Calu3 (cell line): Measurements from ENCODE around the gene CLNK. TPM values are rescaled to one million over a fixed set of nuclear protein-coding genes. Genes with fewer than 3 reads are reported as not detected.

Experiments
- BruUV-seq: library from RNA; stranded (reverse); fragments of 400-500 nt; replicated peaks from 2 replicates; lab custom pipeline; 2021; lab: Mats Ljungman, UMichigan
- CTCF ChIA-PET: fragments of 300-600 bp; sonication (Branson Sonifier 250); formaldehyde crosslinking; loops from one replicate; lab custom pipeline; 2022; ENCODE audit warnings: antibody characterized with exemption; lab: Charles Lee
- DNase-seq: peaks from one replicate; pipeline ENCODE4 v3.0.0; 2022
- H3K27ac Mint-ChIP-seq: one replicate; pipeline ENCODE4 v1.8.0; 2022; ENCODE audit warnings: mixed read lengths; ENCODE audit not compliant: unreplicated experiment
- H3K27me3 Mint-ChIP-seq: one replicate; pipeline ENCODE4 v1.8.0; 2022; ENCODE audit warnings: mixed read lengths; ENCODE audit not compliant: unreplicated experiment
- H3K36me3 Mint-ChIP-seq: one replicate; pipeline ENCODE4 v1.8.0; 2022; ENCODE audit warnings: mild to moderate bottlenecking, moderate library complexity, mixed read lengths; ENCODE audit not compliant: insufficient read depth, unreplicated experiment
- H3K4me1 Mint-ChIP-seq: one replicate; pipeline ENCODE4 v1.8.0; 2022; ENCODE audit warnings: mild to moderate bottlenecking, low read depth, mixed read lengths; ENCODE audit not compliant: unreplicated experiment
- H3K4me3 Mint-ChIP-seq: one replicate; pipeline ENCODE4 v1.8.0; 2022; ENCODE audit warnings: mild to moderate bottlenecking, low read depth, moderate library complexity, mixed read lengths; ENCODE audit not compliant: unreplicated experiment
- H3K9me3 Mint-ChIP-seq: one replicate; pipeline ENCODE4 v1.8.0; 2022; ENCODE audit warnings: low read depth, mixed read lengths; ENCODE audit not compliant: unreplicated experiment
- intact Hi-C: fragments of 100-400 bp; cut with micrococcal nuclease; formaldehyde crosslinking; loops from one replicate; pipeline ENCODE4 v1.10.0; 2022; ENCODE audit not compliant: unreplicated experiment
- total RNA-seq: library from RNA; stranded (reverse); gene quantifications from 2 replicates; pipeline ENCODE4 v1.2.3, GENCODE V29; 2022
- TF ChIP-seq, protein P1 (sequence below): fragments of 200-600 bp; IDR thresholded peaks from one replicate; pipeline ENCODE4 v1.8.0; 2022; ENCODE audit warnings: antibody characterized with exemption; ENCODE audit not compliant: unreplicated experiment

The CLNK gene
- total RNA-seq, 1 experiment from 2014 or later: not detected

- Mint-ChIP-seq H3K4me1 (peaks cover 8% of the 10 kb centered on the region), H3K36me3 (no peaks in the 10 kb centered on the region)
- BruUV-seq: no TSS peak
These were observed 37.0 kb upstream of the CLNK start for GRCh38 chr4:10721616-10722015.

DNA sequence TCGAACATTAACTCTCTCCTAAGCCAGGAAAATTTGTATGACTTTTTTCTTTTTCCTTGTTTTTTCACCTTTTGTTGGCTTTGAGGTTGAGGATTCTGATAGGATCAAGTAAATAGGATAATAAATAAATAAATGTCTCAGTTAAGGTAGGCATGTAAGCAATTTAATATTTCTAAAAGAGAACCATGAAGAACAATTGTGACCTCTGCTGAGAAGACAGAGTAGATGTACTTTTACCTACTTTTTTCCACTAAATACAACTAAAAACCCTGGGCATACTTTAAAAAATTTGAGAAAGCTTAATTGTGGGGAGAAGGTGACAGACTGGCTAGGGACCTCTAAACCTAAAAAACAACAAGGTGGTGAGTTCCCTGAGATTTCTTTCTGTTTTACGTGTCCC is 31.6 kb upstream of the CLNK start:
- BruUV-seq: no TSS peak
- Mint-ChIP-seq H3K4me1 (no peaks in the 10 kb centered on the region), H3K9me3 (peaks cover 6% of the 10 kb centered on the region), H3K36me3 (no peaks in the 10 kb centered on the region), H3K27me3 (no peaks in the 10 kb centered on the region), H3K27ac (no peak overlapping the region), H3K4me3 (no peak overlapping the region)
- CTCF ChIA-PET: no interaction called here
- no peak for DNase-seq
- intact Hi-C loops: loop anchor here (1.0 to 10.0 kb wide), 3 partner anchors 60 to 161 kb away; no protein-coding TSS in a partner anchor
- TF ChIP-seq, protein P1, sequence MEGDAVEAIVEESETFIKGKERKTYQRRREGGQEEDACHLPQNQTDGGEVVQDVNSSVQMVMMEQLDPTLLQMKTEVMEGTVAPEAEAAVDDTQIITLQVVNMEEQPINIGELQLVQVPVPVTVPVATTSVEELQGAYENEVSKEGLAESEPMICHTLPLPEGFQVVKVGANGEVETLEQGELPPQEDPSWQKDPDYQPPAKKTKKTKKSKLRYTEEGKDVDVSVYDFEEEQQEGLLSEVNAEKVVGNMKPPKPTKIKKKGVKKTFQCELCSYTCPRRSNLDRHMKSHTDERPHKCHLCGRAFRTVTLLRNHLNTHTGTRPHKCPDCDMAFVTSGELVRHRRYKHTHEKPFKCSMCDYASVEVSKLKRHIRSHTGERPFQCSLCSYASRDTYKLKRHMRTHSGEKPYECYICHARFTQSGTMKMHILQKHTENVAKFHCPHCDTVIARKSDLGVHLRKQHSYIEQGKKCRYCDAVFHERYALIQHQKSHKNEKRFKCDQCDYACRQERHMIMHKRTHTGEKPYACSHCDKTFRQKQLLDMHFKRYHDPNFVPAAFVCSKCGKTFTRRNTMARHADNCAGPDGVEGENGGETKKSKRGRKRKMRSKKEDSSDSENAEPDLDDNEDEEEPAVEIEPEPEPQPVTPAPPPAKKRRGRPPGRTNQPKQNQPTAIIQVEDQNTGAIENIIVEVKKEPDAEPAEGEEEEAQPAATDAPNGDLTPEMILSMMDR: no peak

More at GRCh38 chr4:10721616-10722015, 37.0 kb upstream of the CLNK start:
- no peak for DNase-seq
- Mint-ChIP-seq H3K27ac (no peak overlapping the region), H3K4me3 (no peak overlapping the region), H3K9me3 (no peaks in the 10 kb centered on the region), H3K27me3 (no peaks in the 10 kb centered on the region)
- intact Hi-C loops: loop anchor here (10.0 kb wide), 1 partner anchor 683 kb away; no protein-coding TSS in a partner anchor
- CTCF ChIA-PET: no interaction called here
- TF ChIP-seq, protein P1: no peak

DNA sequence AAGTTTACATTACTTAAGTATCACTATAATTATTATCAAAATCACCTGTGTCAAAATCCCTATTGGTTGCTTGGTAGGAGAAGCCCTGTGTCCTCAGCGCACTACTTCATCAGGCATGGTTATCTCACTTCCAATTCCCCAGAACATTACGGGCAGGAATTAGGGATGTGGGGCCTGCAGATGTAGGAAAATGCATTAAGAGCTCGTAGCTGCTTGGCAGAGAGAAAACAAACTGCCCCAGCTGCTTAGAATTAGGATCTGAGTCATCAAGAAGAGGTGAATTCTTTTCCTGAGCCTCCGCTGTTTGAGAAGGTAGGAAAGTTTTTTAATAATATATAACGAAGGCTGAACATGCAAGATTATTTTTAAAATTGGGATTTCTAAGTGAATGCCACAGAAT is 31.1 kb upstream of the CLNK start:
- intact Hi-C loops: loop anchor here (1.0 to 10.0 kb wide), 3 partner anchors 59 to 161 kb away; no protein-coding TSS in a partner anchor
- Mint-ChIP-seq H3K4me3 (no peak overlapping the region), H3K36me3 (no peaks in the 10 kb centered on the region), H3K9me3 (peaks cover 6% of the 10 kb centered on the region), H3K4me1 (no peaks in the 10 kb centered on the region), H3K27ac (no peak overlapping the region), H3K27me3 (no peaks in the 10 kb centered on the region)
- no peak for DNase-seq
- BruUV-seq: no TSS peak
- TF ChIP-seq, protein P1: no peak
- CTCF ChIA-PET: no interaction called here

- peaks cover 6% of the 10 kb centered on the region for H3K9me3 Mint-ChIP-seq
- H3K27ac Mint-ChIP-seq: no peak overlapping the region
- TF ChIP-seq, protein P1: no peak
- H3K4me1 Mint-ChIP-seq: no peaks in the 10 kb centered on the region
- no peaks in the 10 kb centered on the region for H3K27me3 Mint-ChIP-seq
- no TSS peak for BruUV-seq
- H3K4me3 Mint-ChIP-seq: no peak overlapping the region
- CTCF ChIA-PET: no interaction called here
- no peak for DNase-seq
- intact Hi-C loops: loop anchor here (10.0 kb wide), 2 partner anchors 130 to 160 kb away; no protein-coding TSS in a partner anchor
- H3K36me3 Mint-ChIP-seq: no peaks in the 10 kb centered on the region
These were observed 30.6 kb upstream of the CLNK start for GRCh38 chr4:10715135-10715534.
